T-cell (primary cell): ENCODE measurements around the gene CFHR1. TPM values are rescaled to one million over a fixed set of nuclear protein-coding genes. Genes with fewer than 3 reads are reported as not detected.
"Not testable (repeated sequence)": the region's sequence is repeated elsewhere in the genome, so short reads cannot be mapped to it uniquely, and the experiment has no call there.

Experiments used
- ATAC-seq, 4 experiments: fragments of 200-7000 bp in 3 of 4; fragments of 150-1000 bp in 1 of 4; cut with Tn5 transposase; replicated peaks in 1 of 4; 1 replicate in 3 of 4; 2 replicates in 1 of 4; pipeline ENCODE4 v1.10.0; 2021; ENCODE audit warnings: moderate library complexity in 3 of 4, mild to moderate bottlenecking in 2 of 4, moderate number of reproducible peaks in 1 of 4
- CTCF ChIA-PET, 2 donors: fragments of 300-600 bp; sonication (Branson Sonifier 250); formaldehyde crosslinking; loops; one replicate each; lab custom pipeline; 2022; ENCODE audit warnings: antibody characterized with exemption in 2 of 2; lab: Charles Lee
- POLR2A ChIA-PET, 2 donors: fragments of 300-600 bp; sonication (Branson Sonifier 250); formaldehyde crosslinking; loops; one replicate each; lab custom pipeline; 2022; ENCODE audit warnings: antibody characterized with exemption in 2 of 2; lab: Charles Lee
- DNase-seq, 35 experiments: peaks; one replicate each; pipeline versions ENCODE4 v3.0.0 to v3.0.0-alpha.2; 2013 to 2023
- H3K27ac ChIP-seq: one replicate; pipeline ENCODE4 v1.5.1; 2013; ENCODE audit warnings: low read length
- H3K27me3 ChIP-seq, 2 experiments: replicated peaks in 1 of 2; 1 replicate in 1 of 2; 2 replicates in 1 of 2; pipeline versions ENCODE4 v1.6.1 to v1.7.0; 2013; ENCODE audit warnings: low read length in 1 of 2, mixed read lengths in 1 of 2; ENCODE audit not compliant: control insufficient read depth in 2 of 2, insufficient read depth in 2 of 2; ENCODE audit errors: extremely low read depth in 1 of 2
- H3K36me3 ChIP-seq, 2 donors: 1 replicate in 1 of 2; 2 replicates in 1 of 2; pipeline versions ENCODE4 v1.6.1 to v1.7.0; 2013; ENCODE audit warnings: low read length in 1 of 2; ENCODE audit not compliant: control insufficient read depth in 2 of 2, insufficient read depth in 1 of 2; ENCODE audit errors: extremely low read depth in 1 of 2
- H3K4me1 ChIP-seq, 2 experiments: 1 replicate in 1 of 2; 2 replicates in 1 of 2; pipeline versions ENCODE4 v1.6.1 to v1.7.0; 2013; ENCODE audit warnings: low read length in 2 of 2, mixed read lengths in 1 of 2; ENCODE audit not compliant: insufficient read depth in 2 of 2, control insufficient read depth in 1 of 2; ENCODE audit errors: extremely low read depth in 1 of 2
- H3K4me3 ChIP-seq, 2 donors: 1 replicate in 1 of 2; 2 replicates in 1 of 2; pipeline versions ENCODE4 v1.5.1 to v1.7.0; 2013; ENCODE audit warnings: mild to moderate bottlenecking in 2 of 2, low read length in 1 of 2, moderate library complexity in 1 of 2; ENCODE audit not compliant: control insufficient read depth in 1 of 2; ENCODE audit errors: extremely low read depth in 1 of 2
- H3K9me3 ChIP-seq: 2 replicates; pipeline ENCODE4 v1.7.0; 2013
- H3K27ac Mint-ChIP-seq, 2 donors: one replicate each; pipeline ENCODE4 v1.8.0; 2020 to 2021; ENCODE audit warnings: mild to moderate bottlenecking in 2 of 2, mixed read lengths in 2 of 2
- H3K27me3 Mint-ChIP-seq, 2 donors: one replicate each; pipeline ENCODE4 v1.8.0; 2021 to 2022; ENCODE audit warnings: mixed read lengths in 2 of 2
- H3K36me3 Mint-ChIP-seq: one replicate; pipeline ENCODE4 v1.8.0; 2021; ENCODE audit warnings: mixed read lengths
- H3K4me1 Mint-ChIP-seq, 3 donors: one replicate each; pipeline ENCODE4 v1.8.0; 2020 to 2022; ENCODE audit warnings: mixed read lengths in 3 of 3, mild to moderate bottlenecking in 1 of 3
- H3K4me3 Mint-ChIP-seq, 3 donors: one replicate each; pipeline ENCODE4 v1.8.0; 2020 to 2022; ENCODE audit warnings: mild to moderate bottlenecking in 3 of 3, mixed read lengths in 3 of 3, moderate library complexity in 3 of 3
- H3K9me3 Mint-ChIP-seq, 3 donors: one replicate each; pipeline ENCODE4 v1.8.0; 2020 to 2022; ENCODE audit warnings: mixed read lengths in 3 of 3
- WGBS: methylation state at CpG from one replicate; pipeline ENCODE4 v1.1.5; 2013; ENCODE audit warnings: missing lambda C conversion rate; ENCODE audit not compliant: insufficient coverage; 5-methylcytosine and 5-hydroxymethylcytosine counted together
- total RNA-seq, 35 experiments: library from RNA in 6 of 35; stranded (reverse) in 6 of 35; fragments of 120-200 nt in 1 of 35; gene quantifications; one replicate each; pipeline versions ENCODE4 v1.2.1 to v1.2.4 and lab custom pipeline; 2013 to 2026

The CFHR1 gene
- total RNA-seq, 5 donors from 2014 or later (not counting 1 experiment from before 2014, with no cell fraction given): 0.41 to 1.3 TPM; not detected in 3

DNA sequence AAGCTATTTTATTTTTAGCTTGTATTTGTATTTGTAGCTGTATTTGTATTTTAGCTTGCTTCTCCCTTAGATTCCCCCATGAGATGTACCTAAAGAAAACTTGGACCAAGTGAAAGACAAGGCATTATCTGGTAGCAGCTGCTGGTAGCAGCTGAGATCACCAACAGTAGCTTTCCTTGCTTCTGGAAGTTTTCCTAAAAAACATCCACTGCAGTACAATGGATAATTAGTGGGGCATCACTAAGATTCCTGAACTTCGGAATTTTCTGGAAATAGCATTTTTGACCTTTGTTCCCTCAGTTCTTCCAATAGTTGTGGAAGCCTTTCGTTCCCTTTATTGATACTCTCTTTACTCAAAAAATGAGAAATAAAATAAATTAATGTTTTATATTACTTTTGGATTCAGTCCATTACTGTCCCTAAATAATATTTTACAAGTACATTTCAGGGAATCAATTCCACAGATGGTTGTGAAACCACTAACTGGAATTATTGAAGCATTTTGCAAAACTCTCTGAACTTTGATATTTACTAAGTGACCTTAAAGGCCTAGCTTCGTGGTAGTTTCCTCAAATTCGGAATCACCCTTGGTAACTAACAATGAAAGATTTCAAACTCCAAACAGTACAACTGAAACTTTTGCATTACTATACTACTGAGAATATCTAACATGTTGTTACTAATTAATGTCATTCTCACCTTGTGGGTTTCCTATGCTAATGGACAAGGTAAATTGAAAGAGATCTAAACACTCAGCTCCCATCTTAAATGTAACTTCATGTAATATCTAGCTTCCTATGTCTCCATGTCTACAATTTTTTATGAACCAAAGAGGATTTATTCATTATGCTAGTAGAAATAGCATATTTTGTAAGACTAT lies 30.3 kb downstream of the CFHR1 start:
- POLR2A ChIA-PET: not testable (repeated sequence)

GRCh38 chr1:196856053-196856452 lies 36.5 kb downstream of the CFHR1 start:
- H3K4me3 Mint-ChIP-seq: no peak overlapping the region
- CTCF ChIA-PET: no interaction called here
- Histone ChIP-seq H3K27ac (no peak overlapping the region), H3K9me3 (no peaks in the 10 kb centered on the region), H3K4me3 (no peak overlapping the region), H3K36me3 (no peaks in the 10 kb centered on the region), H3K4me1 (no peaks in the 10 kb centered on the region), H3K27me3 (no peaks in the 10 kb centered on the region)
- H3K4me1 Mint-ChIP-seq: no peaks in the 10 kb centered on the region
- WGBS: 94% methylated on average over 2 of the region's 6 CpGs
- no peak for DNase-seq
- no peak for ATAC-seq
- POLR2A ChIA-PET: no interaction called here
- no peak overlapping the region for H3K27ac Mint-ChIP-seq
- H3K36me3 Mint-ChIP-seq: no peaks in the 10 kb centered on the region
- peaks cover 4 to 6% (median 5%) of the 10 kb centered on the region in 3 donors for H3K9me3 Mint-ChIP-seq
- no peaks in the 10 kb centered on the region for H3K27me3 Mint-ChIP-seq

More for the DNA sequence above, 30.3 kb downstream of the CFHR1 start:
- H3K27ac ChIP-seq, DNase-seq, H3K36me3 Mint-ChIP-seq, H3K36me3 ChIP-seq, H3K27me3 Mint-ChIP-seq, H3K4me1 ChIP-seq, H3K4me3 Mint-ChIP-seq, H3K9me3 ChIP-seq, H3K4me1 Mint-ChIP-seq, H3K4me3 ChIP-seq, ATAC-seq, H3K27me3 ChIP-seq, H3K27ac Mint-ChIP-seq, H3K9me3 Mint-ChIP-seq: not testable (repeated sequence)
- CTCF ChIA-PET: interaction anchor here in 1 of 2 donors (0.7 kb wide), 1 partner anchor 19 kb away, joined by 3 read pairs; no protein-coding TSS in a partner anchor
- WGBS: no CpG with 5 or more reads among the region's 4 CpGs

DNA sequence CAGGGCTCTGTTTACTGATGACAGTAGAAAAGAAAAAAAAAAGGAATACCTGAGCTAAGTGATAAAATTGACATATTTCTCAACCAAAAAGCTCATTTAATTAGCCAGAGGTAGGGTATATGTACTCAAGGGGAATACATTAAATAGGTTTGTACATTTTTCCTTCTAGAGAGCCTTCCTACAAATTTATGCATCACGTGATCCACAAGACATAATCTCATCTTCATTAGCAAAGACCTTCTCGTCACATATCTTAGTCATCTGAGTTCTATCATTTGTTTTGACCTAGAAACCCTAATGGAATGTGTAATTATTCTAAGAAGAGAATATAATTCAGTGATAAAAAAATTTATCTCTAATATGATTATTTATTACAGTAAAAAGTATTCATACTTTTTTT lies 37.7 kb downstream of the CFHR1 start:
- POLR2A ChIA-PET: no interaction called here
- H3K36me3 Mint-ChIP-seq: no peaks in the 10 kb centered on the region

DNA sequence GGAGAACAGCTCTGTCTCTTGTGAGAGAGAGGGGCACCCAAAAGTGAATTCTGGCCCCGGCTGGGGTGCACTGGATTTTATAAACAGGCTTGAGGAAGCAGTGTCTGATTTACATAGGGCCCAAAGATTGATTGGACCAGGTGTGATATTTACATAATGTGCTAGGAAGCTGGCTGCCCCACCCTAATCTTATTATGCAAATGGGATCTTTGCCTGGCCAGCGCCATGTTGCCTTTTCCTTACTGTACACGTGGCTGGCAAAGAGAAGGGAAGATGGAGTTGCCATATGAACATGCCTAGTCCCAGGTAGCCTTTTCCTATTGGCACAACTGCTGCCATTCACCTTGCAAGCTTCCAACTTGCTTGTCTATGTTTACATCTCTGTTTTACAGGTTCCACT lies 39.3 kb downstream of the CFHR1 start:
- Histone ChIP-seq H3K4me1 (no peaks in the 10 kb centered on the region), H3K4me3 (no peak overlapping the region), H3K36me3 (no peaks in the 10 kb centered on the region), H3K27ac (no peak overlapping the region), H3K27me3 (no peaks in the 10 kb centered on the region), H3K9me3 (no peaks in the 10 kb centered on the region)
- Mint-ChIP-seq H3K4me1 (no peaks in the 10 kb centered on the region), H3K36me3 (no peaks in the 10 kb centered on the region), H3K27me3 (peaks cover 0 to 3% of the 10 kb centered on the region in 2 donors), H3K9me3 (peaks cover 4 to 11% (median 6%) of the 10 kb centered on the region in 3 donors), H3K4me3 (no peak overlapping the region), H3K27ac (no peak overlapping the region)
- CTCF ChIA-PET: no interaction called here
- ATAC-seq: no peak
- WGBS: no CpG with 5 or more reads among the region's 3 CpGs
- DNase-seq: no peak
- POLR2A ChIA-PET: no interaction called here

More for the DNA sequence above, 37.7 kb downstream of the CFHR1 start:
- H3K9me3 Mint-ChIP-seq: peaks cover 4 to 6% (median 5%) of the 10 kb centered on the region in 3 donors
- no peaks in the 10 kb centered on the region for H3K36me3 ChIP-seq
- H3K4me1 Mint-ChIP-seq: no peaks in the 10 kb centered on the region
- H3K9me3 ChIP-seq: no peaks in the 10 kb centered on the region
- H3K4me1 ChIP-seq: no peaks in the 10 kb centered on the region
- H3K4me3 Mint-ChIP-seq: no peak overlapping the region
- DNase-seq: no peak
- whole genome bisulfite sequencing: no CpG with 5 or more reads among the region's 2 CpGs
- H3K27me3 Mint-ChIP-seq: no peaks in the 10 kb centered on the region
- no peak for ATAC-seq
- H3K27me3 ChIP-seq: no peaks in the 10 kb centered on the region
- CTCF ChIA-PET: interaction anchor here in 1 of 2 donors (0.7 kb wide), 1 partner anchor 708 kb away, joined by 4 read pairs; no protein-coding TSS in a partner anchor
- no peak overlapping the region for H3K27ac ChIP-seq
- H3K4me3 ChIP-seq: no peak overlapping the region
- H3K27ac Mint-ChIP-seq: no peak overlapping the region

- H3K4me3 ChIP-seq: no peak overlapping the region
- H3K4me1 ChIP-seq: no peaks in the 10 kb centered on the region
- H3K9me3 ChIP-seq: no peaks in the 10 kb centered on the region
- DNase-seq: no peak
- H3K27ac Mint-ChIP-seq: no peak overlapping the region
- ChIA-PET CTCF (no interaction called here), POLR2A (no interaction called here)
- WGBS: no CpG with 5 or more reads among the region's 1 CpG
- ATAC-seq: no peak
- H3K4me1 Mint-ChIP-seq: no peaks in the 10 kb centered on the region
- no peaks in the 10 kb centered on the region for H3K36me3 ChIP-seq
- no peaks in the 10 kb centered on the region for H3K36me3 Mint-ChIP-seq
- no peak overlapping the region for H3K27ac ChIP-seq
- peaks cover 4 to 13% (median 12%) of the 10 kb centered on the region in 3 donors for H3K9me3 Mint-ChIP-seq
- no peaks in the 10 kb centered on the region for H3K27me3 ChIP-seq
- peaks cover 0 to 3% of the 10 kb centered on the region in 2 donors for H3K27me3 Mint-ChIP-seq
- no peak overlapping the region for H3K4me3 Mint-ChIP-seq
Observed at GRCh38 chr1:196860323-196860884, 40.9 kb downstream of the CFHR1 start.

DNA sequence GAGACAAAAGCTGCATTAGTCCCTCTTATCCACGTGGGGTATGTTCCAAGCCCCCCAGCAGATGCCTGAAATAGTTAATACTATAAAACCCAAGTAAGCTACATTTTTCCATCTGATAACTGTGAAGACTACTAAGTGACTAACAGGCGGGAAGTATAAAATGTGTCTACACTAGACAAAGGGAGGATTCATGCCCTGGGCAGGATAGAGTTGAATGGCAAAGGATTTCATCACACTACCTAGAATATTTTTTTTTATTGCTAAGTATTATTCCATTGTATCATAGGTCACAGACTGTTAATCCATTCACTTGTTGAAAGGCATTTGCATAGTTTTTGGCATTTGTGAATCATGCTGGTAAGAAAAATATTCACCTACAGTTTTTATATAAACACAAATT lies 41.9 kb downstream of the CFHR1 start:
- Mint-ChIP-seq H3K4me3 (no peak overlapping the region), H3K4me1 (no peaks in the 10 kb centered on the region), H3K27me3 (peaks cover 0 to 3% of the 10 kb centered on the region in 2 donors), H3K27ac (no peak overlapping the region), H3K9me3 (peaks cover 4 to 13% (median 12%) of the 10 kb centered on the region in 3 donors), H3K36me3 (no peaks in the 10 kb centered on the region)
- ATAC-seq: no peak
- no peaks in the 10 kb centered on the region for H3K4me1 ChIP-seq
- ChIA-PET CTCF (no interaction called here), POLR2A (no interaction called here)
- no peak for DNase-seq
- no peak overlapping the region for H3K27ac ChIP-seq
- H3K27me3 ChIP-seq: no peaks in the 10 kb centered on the region
- no peaks in the 10 kb centered on the region for H3K36me3 ChIP-seq
- no peaks in the 10 kb centered on the region for H3K9me3 ChIP-seq
- H3K4me3 ChIP-seq: no peak overlapping the region
- WGBS: no CpG with 5 or more reads among the region's 2 CpGs
